ENCODE measurements around the gene CDC123.

- TF ChIP-seq POLR2A (IDR thresholded peaks at IDR 0.05; ENCODE audit: low read length) = no peak
- TF ChIP-seq GATA1 (IDR thresholded peaks at IDR 0.05; ENCODE audit: low read depth, low read length) = no peak
These were observed 46.0 kb downstream of the CDC123 start for GRCh38 chr10:12241810-12242529.
